ENCODE measurements around the gene C3orf62. TPM values are rescaled to one million over a fixed set of nuclear protein-coding genes. Genes with fewer than 3 reads are reported as not detected.

The C3orf62 gene
- total RNA-seq, 3 donors from 2014 or later, result 4.2 to 5.1 (median 4.3) TPM

DNA sequence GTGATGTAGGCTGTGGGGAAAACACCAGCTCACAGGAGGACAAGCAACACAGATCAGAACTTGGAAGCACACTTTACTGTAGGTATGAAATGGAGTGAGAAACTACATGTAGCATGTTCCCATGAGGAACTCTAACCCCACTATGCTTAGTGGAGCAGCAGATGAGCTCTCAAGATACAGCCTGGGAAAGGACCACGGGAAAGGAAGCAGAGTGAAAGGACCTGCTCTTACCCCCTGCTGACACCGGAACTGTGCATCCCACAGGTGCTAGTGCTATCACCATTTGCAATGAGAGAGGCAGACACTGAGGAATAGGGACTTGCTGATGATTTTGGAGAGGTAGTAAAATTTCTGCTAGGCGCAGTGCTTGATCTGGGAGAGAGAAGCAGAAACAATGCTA is 34.3 kb upstream of the C3orf62 start:
- Histone ChIP-seq H3K9me3 (no peaks in the 10 kb centered on the region), H3K27me3 (no peaks in the 10 kb centered on the region), H3K27ac (no peak overlapping the region), H3K4me3 (no peak overlapping the region), H3K36me3 (no peaks in the 10 kb centered on the region), H3K4me1 (no peaks in the 10 kb centered on the region)
- TF ChIP-seq POLR2A (IDR thresholded peaks at IDR 0.05), result no peak
- no peak for TF ChIP-seq POLR2AphosphoS5 (IDR thresholded peaks at IDR 0.05)
- TF ChIP-seq, protein P1, sequence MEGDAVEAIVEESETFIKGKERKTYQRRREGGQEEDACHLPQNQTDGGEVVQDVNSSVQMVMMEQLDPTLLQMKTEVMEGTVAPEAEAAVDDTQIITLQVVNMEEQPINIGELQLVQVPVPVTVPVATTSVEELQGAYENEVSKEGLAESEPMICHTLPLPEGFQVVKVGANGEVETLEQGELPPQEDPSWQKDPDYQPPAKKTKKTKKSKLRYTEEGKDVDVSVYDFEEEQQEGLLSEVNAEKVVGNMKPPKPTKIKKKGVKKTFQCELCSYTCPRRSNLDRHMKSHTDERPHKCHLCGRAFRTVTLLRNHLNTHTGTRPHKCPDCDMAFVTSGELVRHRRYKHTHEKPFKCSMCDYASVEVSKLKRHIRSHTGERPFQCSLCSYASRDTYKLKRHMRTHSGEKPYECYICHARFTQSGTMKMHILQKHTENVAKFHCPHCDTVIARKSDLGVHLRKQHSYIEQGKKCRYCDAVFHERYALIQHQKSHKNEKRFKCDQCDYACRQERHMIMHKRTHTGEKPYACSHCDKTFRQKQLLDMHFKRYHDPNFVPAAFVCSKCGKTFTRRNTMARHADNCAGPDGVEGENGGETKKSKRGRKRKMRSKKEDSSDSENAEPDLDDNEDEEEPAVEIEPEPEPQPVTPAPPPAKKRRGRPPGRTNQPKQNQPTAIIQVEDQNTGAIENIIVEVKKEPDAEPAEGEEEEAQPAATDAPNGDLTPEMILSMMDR (IDR thresholded peaks at IDR 0.05), result no peak
- intact Hi-C loops (cut with DNase I; ENCODE audit: low total_unique reads), result no loop called here
- DNase-seq (ENCODE audit: low spot score in 2 of 2), result no peak

DNA sequence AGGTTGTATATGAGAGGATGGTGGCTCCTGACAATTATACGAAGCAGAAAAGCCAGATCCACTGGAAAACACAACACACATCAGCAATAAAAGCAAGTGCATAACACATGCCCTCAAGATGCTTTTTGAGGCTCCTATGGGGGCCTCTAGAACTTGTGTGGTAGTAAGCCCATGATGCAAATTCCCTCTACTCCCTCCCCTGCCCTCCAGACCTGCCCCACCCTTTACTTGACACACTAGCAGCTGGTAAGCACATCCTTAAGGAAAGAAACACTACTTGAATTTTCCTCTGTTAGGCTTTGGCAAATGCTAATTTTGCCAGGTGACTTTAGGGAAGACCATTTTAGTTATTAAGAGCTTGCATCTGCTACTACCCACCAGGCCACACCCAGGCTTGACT is 33.6 kb upstream of the C3orf62 start:
- DNase-seq (ENCODE audit: low spot score in 2 of 2), result no peak
- Histone ChIP-seq H3K4me3 (no peak overlapping the region), H3K9me3 (no peaks in the 10 kb centered on the region), H3K36me3 (no peaks in the 10 kb centered on the region), H3K27ac (no peak overlapping the region), H3K27me3 (no peaks in the 10 kb centered on the region), H3K4me1 (no peaks in the 10 kb centered on the region)
- intact Hi-C loops (cut with DNase I; ENCODE audit: low total_unique reads), result no loop called here
- no peak for TF ChIP-seq POLR2A (IDR thresholded peaks at IDR 0.05)
- TF ChIP-seq, protein P1 (IDR thresholded peaks at IDR 0.05), result no peak
- TF ChIP-seq POLR2AphosphoS5 (IDR thresholded peaks at IDR 0.05), result no peak

DNA sequence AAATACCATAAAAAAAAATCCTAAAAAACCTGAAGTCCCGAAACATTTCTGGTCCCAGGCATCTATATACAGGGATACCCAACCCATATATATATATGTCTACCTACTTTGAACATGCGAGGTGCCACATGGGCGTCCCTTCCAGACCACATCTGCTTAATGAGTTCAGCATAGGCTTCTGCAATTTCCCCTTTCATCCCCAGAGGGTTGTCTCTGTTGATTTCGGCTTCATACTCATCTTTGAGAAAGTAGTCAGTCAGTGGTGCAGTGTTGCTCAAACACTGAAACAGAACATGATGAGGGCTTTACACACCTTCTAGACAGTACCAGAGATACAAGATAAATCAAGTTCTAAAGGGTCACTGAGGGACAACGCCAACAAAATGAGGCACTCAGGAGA is 28.6 kb upstream of the C3orf62 start:
- TF ChIP-seq POLR2A (IDR thresholded peaks at IDR 0.05) (no peak), POLR2AphosphoS5 (IDR thresholded peaks at IDR 0.05) (no peak)
- TF ChIP-seq, protein P1 (IDR thresholded peaks at IDR 0.05), result no peak
- intact Hi-C loops (cut with DNase I; ENCODE audit: low total_unique reads), result no loop called here
- no peak overlapping the region for H3K27ac ChIP-seq

DNA sequence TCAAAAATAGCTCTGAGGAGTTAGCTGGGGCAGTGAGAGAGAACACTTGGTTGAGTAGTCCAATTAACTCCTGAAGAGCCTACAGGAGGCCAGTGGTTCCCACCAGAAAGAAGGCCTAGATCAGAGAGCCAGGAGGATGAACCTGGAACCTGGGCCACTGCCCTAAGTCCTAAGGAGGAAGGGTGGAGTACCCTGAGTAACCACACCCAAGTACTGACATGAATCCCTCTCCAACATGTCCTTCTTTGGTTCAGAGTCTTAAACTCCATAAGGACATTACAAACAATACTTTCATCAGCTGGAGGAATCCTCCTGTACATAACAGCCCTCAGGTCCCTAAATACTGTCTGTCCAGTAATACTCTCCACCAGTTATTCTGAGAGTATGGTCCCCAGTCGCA is 25.6 kb upstream of the C3orf62 start:
- no peaks in the 10 kb centered on the region for H3K9me3 ChIP-seq
- no peak overlapping the region for H3K27ac ChIP-seq
- no peaks in the 10 kb centered on the region for H3K27me3 ChIP-seq
- TF ChIP-seq, protein P1 (IDR thresholded peaks at IDR 0.05), result no peak
- TF ChIP-seq POLR2AphosphoS5 (IDR thresholded peaks at IDR 0.05) (no peak), POLR2A (IDR thresholded peaks at IDR 0.05) (no peak)
- H3K4me3 ChIP-seq, result no peak overlapping the region
- peaks cover 10% of the 10 kb centered on the region for H3K36me3 ChIP-seq
- no peaks in the 10 kb centered on the region for H3K4me1 ChIP-seq
- intact Hi-C loops (cut with DNase I; ENCODE audit: low total_unique reads), result no loop called here
- DNase-seq (ENCODE audit: low spot score in 2 of 2), result no peak

More for the DNA sequence above, 28.6 kb upstream of the C3orf62 start:
- H3K4me3 ChIP-seq, result no peak overlapping the region
- peaks cover 5% of the 10 kb centered on the region for H3K36me3 ChIP-seq
- no peaks in the 10 kb centered on the region for H3K9me3 ChIP-seq
- H3K27me3 ChIP-seq, result no peaks in the 10 kb centered on the region
- H3K4me1 ChIP-seq, result no peaks in the 10 kb centered on the region
- DNase-seq (ENCODE audit: low spot score in 2 of 2), result no peak

DNA sequence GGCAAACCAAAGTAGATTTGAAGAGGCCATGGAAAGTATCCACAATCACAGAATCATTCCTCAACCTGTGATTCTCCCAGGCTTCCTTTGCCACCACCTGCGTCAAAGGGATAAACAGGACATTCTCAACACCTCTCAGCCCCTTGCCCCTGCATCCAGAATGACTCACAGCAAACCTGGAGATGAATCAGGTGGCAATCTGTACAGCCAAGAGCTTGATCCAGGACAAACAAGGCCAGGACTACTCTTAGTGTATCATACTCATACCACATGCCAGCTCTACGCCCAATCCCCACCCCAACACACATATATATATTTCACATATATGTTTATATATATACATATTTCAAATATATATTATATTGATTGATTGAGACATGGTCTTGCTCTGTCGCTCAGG is 23.6 kb upstream of the C3orf62 start:
- no peaks in the 10 kb centered on the region for H3K4me1 ChIP-seq
- peaks cover 10% of the 10 kb centered on the region for H3K36me3 ChIP-seq
- TF ChIP-seq POLR2AphosphoS5 (IDR thresholded peaks at IDR 0.05), result no peak
- H3K9me3 ChIP-seq, result no peaks in the 10 kb centered on the region
- H3K27me3 ChIP-seq, result no peaks in the 10 kb centered on the region
- H3K27ac ChIP-seq, result no peak overlapping the region
- intact Hi-C loops (cut with DNase I; ENCODE audit: low total_unique reads), result no loop called here
- no peak overlapping the region for H3K4me3 ChIP-seq
- DNase-seq (ENCODE audit: low spot score in 2 of 2), result no peak

DNA sequence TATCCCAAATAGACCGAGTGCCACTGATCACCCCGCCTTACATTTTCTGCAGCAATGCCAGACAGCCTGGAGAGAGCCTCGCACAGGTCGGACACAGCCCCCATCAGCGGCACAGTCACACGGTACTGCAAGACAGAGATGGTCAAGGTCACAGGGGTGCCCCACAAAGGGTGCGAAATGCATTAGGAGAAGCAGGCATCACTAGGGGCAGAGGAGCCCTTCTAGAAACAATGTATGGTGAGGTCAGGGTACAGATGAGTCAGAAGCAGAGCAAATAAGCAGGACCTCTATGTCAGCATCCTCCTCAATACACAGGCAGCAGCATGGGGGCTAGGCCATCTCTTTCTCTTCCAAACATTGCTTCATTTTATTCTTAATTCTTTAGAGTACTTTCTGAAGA is 21.5 kb upstream of the C3orf62 start:
- Histone ChIP-seq H3K27me3 (no peaks in the 10 kb centered on the region), H3K4me1 (no peaks in the 10 kb centered on the region), H3K4me3 (no peak overlapping the region), H3K27ac (no peak overlapping the region), H3K9me3 (no peaks in the 10 kb centered on the region), H3K36me3 (peaks cover 9% of the 10 kb centered on the region)
- DNase-seq (ENCODE audit: low spot score in 2 of 2), result no peak
- intact Hi-C loops (cut with DNase I; ENCODE audit: low total_unique reads), result no loop called here
- no peak for TF ChIP-seq POLR2A (IDR thresholded peaks at IDR 0.05)
- TF ChIP-seq, protein P1 (IDR thresholded peaks at IDR 0.05), result no peak

Measured in breast epithelium (tissue), 4 donors.